NCI-H2029 (cell line): ENCODE results near the gene TFB1M.
"Not testable (repeated sequence)": the region's sequence is repeated elsewhere in the genome, so short reads cannot be mapped to it uniquely, and the experiment has no call there.

Experiments used
- DNase-seq: peaks from one replicate; lab custom pipeline; 2025; lab: John Stamatoyannopoulos, UW

Gene TFB1M

DNA sequence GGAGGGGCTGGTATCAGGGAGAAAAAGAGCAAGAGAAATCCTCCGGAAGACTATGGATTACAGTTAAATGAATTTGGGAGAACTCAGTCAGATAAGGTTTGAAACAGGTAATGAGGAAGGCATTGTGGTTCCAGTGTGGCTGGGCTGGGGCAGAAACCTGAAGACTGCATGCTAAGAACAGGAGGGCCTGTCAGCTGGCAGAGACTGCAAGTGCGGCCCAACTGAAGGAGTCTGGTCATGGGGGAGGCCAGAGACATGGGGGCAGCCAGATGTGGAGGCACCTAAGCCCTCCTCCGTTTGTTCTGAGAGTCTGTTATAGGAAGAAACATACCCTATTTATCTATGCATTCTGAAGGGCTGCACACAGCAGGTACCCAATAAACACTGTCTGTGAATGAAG lies 16.6 kb downstream of the TFB1M start:
- DNase-seq = no peak

DNA sequence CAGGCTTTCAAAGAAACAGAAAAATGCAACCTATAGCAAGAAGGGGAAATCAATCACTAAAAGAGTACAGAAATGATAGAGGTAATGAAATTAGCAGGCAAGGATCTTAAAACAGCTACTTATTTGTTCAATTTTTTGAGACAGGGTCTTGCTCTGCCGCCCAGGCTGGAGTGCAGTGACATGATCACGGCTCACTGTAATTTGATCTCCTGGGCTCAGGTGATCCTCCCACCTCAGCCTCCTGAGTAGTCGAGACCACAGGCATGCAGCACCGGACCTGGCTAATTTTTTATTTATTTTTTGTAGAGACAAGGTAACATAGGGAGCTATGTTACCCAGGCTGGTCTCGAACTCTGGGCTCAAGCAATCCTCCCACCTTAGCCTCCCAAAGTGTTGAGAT lies 21.6 kb downstream of the TFB1M start:
- no peak for DNase-seq

DNA sequence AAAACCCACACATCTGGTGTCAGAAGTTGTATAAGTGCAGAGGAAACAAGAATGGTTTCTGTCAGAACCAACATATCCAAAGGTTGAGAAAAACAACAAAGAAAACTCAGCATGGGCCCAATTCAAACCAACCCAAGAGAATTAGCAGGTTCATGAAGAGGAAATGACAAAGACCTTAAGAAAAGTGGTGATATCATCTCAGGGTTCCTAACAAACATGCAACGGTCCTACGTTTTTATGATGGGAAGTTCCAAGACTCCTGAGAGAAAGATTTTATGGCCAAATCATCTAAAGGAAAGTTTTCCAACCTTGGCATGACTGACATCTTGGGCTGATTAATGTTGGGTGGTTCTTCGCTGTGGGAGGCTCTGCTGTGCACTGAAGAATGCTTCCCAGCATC lies 23.0 kb downstream of the TFB1M start:
- no peak for DNase-seq

DNA sequence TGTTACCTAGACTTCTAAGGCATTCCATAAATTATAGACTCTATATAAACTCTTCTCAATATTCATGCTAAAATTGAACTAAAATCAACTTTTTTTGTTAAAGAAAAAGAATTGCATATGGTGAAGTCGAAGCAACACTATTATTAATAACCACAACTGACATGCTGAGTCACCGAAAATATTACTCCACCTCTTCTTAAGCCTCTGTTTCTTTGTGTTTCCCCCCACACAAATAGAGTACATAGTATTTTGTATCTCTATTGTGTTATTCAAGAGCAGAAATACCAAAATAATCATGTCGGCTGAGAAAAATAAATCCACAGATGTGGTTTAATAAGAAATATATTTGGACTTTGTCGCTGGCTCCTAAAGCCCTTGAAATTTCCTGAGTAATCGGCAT lies 23.8 kb downstream of the TFB1M start:
- DNase-seq = no peak

DNA sequence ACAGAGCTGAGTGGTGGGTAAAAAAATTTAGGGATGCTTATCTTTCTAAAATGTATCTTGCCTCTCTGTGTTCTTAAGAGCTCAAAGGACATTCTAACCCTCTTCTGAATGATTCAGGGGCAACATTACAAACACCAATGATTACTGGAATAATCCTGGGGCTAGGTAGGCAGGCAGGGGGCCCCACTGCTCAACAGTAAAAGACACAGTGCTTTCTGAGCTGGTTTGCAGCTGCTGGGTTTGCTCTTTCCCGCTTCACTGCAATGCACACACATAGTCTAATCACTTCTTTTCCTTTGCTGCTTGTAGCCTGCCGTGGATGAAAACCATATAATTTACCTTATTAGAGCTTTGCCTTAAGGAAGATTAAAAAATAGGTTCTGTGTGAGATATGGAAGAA lies 26.5 kb downstream of the TFB1M start:
- no peak for DNase-seq

DNA sequence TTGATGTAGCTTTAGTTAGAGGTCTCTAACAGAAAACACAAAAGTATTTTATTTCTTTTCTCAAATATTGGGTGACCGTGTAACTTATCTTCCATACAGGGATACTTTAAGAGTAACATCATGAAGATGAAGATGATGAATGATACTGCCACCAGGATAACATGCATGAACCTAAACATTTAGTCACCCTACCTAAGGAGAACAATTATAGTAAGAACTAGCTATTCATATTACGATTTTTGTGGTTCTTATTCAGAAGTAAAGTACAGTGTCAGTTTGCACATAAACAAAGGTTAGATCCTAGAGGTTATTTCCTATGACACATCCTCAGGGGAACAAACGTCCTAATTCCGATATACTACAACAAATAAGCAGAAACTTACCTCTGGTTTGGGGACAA lies 29.5 kb downstream of the TFB1M start:
- no peak for DNase-seq

DNA sequence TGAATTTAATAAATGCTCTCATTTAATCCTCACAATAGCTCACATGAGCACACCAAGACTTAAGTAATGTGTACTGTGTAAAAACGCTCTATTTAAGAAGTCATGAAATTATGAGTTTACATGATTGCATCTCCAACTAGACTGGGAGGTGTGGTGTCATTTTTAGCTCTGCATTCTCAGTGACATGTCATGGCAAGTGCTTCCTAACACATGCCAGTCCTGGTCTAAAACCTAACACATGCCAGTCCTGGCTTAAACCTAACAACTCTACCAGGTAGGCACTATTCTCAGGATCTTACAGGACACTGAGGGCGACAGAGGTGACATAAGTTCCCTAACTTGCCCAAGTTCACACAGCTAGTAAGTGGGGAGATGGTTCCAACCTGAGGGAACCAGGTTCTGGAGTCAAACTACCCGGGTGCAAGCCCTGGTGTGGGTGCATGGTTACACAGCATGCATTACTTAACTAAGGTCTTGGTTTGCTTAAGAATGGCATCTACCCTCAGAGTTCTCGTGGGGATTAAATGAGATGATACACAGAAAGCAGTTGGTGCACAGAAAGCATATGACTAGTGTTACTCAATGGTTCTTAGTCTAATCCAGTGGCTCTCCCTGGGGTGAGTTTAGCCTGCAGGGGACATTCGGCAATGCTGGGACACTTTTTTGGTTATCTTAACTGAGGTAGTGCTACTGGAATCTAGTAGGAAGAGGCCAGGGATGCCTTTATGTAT lies 35.8 kb downstream of the TFB1M start:
- DNase-seq = no peak

DNA sequence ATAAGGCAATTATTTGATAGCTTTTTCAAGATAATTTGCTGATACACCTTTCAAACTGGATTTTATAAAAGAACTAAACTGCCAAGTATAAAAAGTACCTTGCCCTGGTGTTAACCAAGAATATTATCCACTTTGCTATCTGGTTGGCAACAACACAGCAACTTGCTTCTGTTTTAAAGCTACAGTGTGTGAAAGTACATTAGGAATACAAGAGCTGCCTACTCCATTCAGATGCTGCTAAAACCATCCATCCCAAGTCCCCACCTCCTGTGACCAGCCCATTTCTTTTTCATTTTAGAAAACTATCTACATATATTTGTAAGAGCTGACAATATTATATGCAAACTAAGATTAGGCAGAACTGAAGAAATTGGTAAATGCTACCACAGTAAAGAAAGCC lies 37.6 kb downstream of the TFB1M start:
- DNase-seq = no peak

DNA sequence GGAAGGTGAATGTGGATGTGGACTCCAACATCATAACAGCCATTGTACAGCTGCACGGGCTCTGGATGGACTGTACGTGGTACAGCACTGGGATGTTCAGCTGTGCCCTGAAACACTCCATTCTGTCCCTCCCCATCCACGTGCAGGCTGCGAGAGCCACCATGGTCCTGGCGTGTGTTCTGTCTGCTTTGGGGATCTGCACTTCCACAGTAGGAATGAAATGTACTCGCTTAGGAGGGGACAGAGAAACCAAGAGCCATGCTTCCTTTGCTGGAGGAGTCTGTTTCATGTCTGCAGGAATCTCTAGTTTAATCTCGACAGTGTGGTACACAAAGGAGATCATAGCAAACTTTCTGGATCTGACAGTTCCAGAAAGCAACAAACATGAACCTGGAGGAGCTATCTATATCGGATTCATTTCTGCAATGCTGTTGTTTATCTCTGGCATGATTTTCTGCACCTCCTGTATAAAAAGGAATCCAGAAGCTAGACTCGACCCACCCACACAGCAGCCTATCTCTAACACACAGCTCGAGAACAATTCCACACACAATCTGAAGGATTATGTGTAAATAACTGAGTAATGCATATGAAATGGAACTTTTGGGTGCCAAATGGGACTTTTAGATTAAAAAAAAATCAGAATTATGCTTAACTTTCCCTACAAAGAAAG lies 38.3 kb downstream of the TFB1M start:
- no peak for DNase-seq

DNA sequence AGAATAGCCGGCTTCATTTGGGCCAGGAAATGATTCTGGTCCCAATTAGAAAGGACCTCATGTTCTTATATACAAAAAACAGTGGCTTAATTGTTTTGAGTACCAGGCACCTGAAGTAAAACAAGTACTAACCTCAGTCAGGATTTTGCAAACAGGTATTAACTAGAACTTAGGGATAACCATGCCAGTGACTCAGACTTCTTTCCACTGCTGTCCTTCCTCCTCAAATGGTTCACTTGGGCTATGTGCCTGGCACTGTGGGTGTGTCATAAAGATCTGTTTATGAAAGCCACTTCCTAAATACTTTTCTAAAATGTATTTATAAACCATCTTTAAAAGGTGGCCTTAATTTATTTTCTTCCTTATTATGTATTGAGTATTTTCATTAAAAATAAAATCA lies 39.8 kb downstream of the TFB1M start:
- no peak for DNase-seq

DNA sequence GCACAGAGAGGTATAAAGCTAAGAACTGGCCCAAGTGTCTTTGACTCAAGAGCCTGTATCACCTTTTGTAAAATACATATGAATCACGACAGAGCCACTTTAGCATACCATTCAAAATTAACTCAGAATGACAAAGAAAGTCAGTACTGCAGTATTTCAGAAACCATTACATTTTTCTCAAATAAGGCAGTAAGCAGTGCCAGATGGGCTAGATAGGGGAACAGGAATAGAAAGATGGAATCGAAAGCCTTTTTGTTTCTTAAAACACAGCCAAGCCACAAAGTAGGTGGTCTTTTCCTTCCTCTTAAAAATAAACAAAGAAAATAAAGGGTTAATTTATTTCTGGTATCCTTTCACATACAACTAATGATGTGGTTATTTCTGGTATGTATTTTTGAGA lies 40.2 kb downstream of the TFB1M start:
- no peak for DNase-seq

DNA sequence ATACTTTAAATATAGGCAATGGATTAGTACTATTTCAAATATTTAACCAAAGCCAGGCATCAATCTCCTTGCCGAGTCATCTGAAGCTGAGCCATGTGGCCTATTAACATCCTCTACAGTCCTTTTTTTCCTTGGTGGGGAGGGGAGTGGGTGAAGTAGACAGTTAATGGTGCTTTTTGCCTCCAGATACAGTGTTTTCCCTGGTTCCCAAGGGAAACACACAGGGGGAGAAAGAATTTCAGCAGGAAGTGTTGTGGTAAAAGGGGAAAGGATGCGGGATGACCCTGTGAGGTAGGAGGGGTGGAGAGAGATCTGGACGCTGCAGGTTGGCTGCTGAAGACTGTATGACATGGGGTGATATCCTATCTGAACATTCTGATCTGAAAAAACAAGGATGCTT lies 40.9 kb downstream of the TFB1M start:
- no peak for DNase-seq

DNA sequence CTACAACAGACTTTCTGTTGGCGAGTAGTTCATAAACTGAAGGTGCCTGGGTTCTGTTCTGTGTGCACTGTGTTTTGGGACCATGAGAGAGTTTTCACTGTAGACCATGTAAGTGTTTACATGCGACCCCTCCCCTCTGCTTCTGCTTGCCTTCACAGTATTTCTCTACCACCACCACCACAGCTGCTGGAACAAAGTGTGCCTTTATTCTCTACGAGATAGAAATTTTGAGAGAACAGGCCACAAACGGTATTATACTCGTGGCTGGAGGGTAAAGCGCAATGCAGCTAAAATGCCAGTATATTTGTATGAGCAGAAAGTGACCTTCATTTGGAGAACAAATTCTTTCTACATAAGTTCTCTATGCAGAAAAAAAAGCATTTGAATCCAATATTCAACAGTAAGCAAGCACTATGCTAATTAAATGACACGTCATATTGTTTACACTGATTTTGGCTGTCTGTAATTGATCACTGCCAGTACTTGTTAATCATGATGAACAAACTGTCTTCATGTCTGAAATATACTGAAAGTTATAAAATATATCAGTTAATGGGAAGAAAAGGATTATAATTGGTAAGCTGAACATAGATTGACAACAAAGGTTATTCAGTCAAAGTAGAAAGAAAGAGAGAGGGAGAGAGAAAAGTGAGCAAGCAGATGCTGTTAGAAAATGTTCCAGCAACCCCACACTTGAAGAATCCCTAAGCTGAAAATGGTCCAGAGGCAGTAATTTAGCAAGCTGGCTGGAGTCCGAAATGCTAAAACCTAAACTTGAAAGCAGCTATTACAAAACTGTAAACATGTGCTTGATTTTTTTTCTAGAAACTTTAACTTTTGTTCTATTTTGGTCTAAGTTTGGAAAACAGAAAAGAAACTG lies 41.7 kb downstream of the TFB1M start:
- no peak for DNase-seq

DNA sequence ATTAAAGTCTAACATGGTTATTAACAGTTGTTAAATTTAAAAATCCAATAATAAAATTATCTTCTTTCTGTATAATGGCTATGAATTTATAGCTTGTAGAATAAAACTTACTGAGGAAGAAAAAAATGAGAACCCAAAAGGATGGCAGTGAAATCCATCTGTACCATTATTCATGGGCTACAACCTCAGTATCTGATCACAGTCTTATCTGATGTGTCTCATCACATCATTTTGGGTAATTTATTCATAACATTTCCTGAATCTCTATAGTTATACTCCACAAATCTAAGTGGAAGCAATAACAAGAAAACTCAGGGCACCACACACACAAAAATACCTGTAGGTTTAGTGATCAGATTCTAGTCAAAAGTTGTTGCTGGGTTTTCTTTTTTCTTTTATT lies 43.1 kb downstream of the TFB1M start:
- no peak for DNase-seq

DNA sequence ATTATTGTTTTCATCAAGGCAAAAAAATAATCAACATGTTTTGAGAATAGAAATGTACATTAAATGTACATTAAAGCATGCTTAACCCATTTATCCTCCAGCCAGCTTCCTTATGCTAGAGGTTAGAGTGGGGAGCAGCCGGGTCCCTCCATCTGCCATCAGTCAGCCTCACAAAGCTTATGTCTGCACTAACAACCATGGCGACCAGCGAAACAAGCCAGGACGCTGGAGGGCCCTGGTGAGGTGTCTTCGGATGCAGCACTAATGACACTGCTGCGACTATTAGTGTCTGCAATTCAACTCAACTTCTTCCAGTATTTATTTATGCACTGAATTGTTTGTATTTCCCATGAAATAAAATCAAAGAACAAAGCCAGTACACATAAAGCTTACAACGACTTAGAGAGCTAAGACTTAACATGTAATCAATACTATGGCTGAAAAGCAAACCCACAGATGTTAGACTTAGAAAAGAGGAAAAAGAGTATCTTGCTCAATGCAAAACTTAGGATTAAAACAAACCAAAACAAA lies 43.7 kb downstream of the TFB1M start:
- no peak for DNase-seq

DNA sequence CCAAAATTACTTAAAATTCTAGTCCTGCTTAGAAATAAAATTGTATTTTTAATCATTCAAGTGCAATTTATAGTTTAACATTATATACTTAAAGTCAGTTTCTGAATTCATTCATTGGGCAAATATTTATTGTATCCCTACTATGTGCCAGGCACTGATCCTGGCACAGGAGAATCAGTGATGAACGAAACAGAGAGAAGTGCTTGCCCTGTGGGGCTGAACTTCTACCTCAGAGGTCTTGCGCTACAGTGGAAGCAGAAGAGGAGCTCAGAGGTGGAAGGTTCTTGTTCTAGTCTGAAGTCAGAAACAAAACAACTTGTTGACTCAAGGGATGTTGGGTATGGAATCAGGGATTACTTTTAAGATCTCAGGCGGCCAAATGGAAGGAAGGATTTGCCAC lies 44.5 kb downstream of the TFB1M start:
- DNase-seq = no peak

DNA sequence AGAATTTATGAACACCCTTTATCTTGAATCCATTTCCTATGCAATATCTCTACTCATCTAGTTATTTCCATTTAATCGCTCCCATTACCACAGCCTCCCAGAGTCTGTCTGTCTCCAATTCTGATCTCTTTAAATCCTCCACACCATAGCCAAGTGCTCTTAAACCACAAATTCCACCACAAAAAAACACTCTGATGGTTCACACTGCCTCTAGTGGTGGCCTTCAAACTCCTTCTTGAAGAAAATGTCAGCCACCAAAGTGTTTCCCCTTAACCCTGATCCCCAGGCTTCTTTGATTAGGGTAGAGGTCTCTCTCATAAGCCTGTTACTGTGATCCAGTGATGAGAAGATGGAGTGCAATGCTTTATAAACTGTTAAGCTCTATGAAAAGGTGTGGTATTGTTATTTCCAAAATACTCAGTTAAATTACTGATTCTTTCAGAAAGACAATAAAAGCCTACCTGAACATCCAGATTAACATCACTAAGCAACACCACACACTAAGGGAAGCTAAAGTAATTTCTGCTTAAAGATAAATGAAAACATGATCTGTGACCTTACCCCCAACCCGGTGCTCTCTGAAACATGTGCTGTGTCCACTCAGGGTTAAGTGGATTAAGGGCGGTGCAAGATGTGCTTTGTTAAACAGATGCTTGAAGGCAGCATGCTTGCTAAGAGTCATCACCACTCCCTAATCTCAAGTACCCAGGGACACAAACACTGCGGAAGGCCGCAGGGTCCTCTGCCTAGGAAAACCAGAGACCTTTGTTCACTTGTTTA lies 46.0 kb downstream of the TFB1M start:
- not testable (repeated sequence) for DNase-seq

DNA sequence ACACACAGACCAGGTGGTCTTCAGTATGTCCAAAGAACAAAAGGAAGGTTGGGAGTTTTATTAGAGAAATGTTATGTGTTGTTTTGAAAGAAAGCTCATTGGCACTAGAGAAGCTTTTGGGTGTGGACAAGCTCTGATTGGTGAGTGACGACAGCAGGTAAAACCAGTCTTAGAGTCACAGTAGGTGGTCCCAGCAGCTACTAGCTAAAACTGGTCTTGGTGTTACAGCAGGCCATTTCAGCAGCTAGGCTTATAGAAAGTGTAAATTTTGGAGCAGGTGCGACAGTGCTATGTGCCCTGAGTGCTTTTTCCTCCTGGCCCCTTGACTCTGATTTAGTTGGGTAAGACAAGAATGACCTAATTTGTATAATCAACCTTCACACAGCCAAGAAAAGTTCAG lies 46.9 kb downstream of the TFB1M start:
- no peak for DNase-seq

DNA sequence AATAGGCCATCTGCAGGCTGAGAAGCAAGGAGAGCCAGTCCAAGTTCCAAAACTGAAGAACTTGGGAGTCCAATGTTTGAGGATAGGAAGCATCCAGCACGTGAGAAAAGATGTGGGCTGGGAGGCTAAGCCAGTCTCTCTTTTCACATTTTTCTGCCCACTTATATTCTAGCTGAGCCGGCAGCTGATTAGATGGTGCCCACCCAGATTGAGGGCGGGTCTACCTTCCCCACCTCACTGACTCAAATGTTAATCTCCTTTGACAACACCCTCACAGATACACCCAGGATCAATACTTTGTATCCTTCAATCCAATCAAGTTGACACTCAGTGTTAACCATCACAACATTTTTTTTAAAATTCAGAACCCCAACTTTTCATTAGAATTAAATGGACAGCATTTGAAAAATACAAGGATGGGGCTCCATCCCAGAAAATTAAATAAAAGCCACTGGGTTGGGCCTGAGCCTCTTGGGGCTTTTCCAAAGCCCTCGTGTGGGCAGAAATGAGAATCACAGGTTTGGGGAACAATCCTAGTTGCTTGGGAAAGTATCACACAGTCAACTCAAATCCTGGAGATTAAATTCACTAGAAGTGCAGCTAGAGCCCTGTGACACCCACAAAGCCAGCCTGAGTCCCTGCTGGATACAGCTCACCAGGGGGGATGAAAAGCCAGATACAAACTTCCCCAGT lies 48.3 kb downstream of the TFB1M start:
- DNase-seq = no peak

DNA sequence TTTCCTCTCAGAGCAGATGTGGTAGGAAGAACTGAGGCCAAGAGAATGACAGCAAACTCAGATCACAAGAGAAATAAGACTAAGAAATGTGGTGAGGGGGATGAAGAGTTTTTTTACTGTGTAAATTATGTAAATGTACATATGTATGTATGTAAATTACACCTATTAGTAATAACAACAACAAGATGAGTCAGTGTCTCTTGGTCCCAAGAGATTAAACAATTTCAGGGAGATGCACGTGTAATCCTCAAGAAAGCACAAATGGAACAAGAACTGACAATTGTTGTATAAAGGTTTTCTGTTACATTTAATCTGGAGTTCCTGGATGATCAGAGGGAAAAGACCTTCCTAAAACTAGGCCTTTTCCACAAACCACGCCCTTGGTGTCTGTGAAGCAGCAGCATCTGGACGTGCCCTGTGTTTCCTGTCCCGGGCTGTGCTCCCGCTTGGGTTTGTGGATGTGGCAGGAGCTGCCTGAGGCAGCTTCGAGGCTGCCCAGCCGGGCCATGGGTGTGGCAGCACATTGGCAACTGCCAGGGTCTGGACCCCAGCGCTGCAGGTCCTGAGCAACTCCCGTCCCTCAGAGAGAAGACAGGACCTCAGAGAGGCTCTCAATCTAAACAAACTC lies 49.5 kb downstream of the TFB1M start:
- no peak for DNase-seq
